HepG2 (cell line): Measurements from ENCODE around the gene FHIP1B. TPM values are rescaled to one million over a fixed set of nuclear protein-coding genes. Genes with fewer than 3 reads are reported as not detected.

ENCODE experiments used
- ATAC-seq: fragments of 200-7000 bp; cut with Tn5 transposase; 3 replicates; pipeline ENCODE4 v1.9.1; 2020; ENCODE audit warnings: mild to moderate bottlenecking, moderate library complexity
- BruUV-seq: library from RNA; stranded (reverse); fragments of 400-500 nt; replicated peaks from 2 replicates; lab custom pipeline; 2021; lab: Mats Ljungman, UMichigan
- CTCF ChIA-PET: fragments of 300-600 bp; formaldehyde crosslinking; extraction: SDS; loops from one replicate; lab custom pipeline; 2021; ENCODE audit warnings: low total read pairs, inconsistent platforms, low intra/inter-chr PET ratio; lab: Yijun Ruan, JAX
- POLR2A ChIA-PET: fragments of 350-600 bp; sonication (Branson Sonifier 250); formaldehyde crosslinking; loops from one replicate; lab custom pipeline; 2020; ENCODE audit warnings: antibody characterized with exemption, inconsistent platforms; lab: Yijun Ruan, JAX
- DNase-seq: peaks from one replicate; pipeline ENCODE4 v3.0.0-alpha.2; 2015; ENCODE audit warnings: low spot score
- FAIRE-seq: peaks from 3 replicates; lab custom pipeline; 2011; peaks lifted over from hg19 to GRCh38; lab: Jason Lieb, UNC
- H2AFZ ChIP-seq: one replicate; pipeline ENCODE4 v1.6.1; 2011; ENCODE audit warnings: low read length, inconsistent platforms
- H3K27ac ChIP-seq: fragments of 300-600 bp; 3 replicates; pipeline ENCODE4 v1.8.0; 2011; ENCODE audit warnings: mixed run types, mild to moderate bottlenecking, mixed read lengths, low read length, inconsistent platforms; ENCODE audit not compliant: insufficient read depth; ENCODE audit errors: extremely low read length
- H3K27me3 ChIP-seq, 2 experiments: fragments of 200-600 bp in 1 of 2; 2 replicates in 1 of 2; 3 replicates in 1 of 2; pipeline versions ENCODE4 v1.6.0 to v1.8.0; 2011; ENCODE audit warnings: low read length in 2 of 2, mild to moderate bottlenecking in 2 of 2, moderate library complexity in 2 of 2, inconsistent platforms in 1 of 2; ENCODE audit not compliant: insufficient read depth in 2 of 2, control insufficient read depth in 1 of 2
- H3K36me3 ChIP-seq, 2 experiments: fragments of 200-600 bp in 1 of 2; replicated peaks in 1 of 2; 2 replicates in 1 of 2; 3 replicates in 1 of 2; pipeline versions ENCODE4 v1.5.1 to v1.8.0; 2011; ENCODE audit warnings: low read length in 2 of 2, inconsistent platforms in 1 of 2; ENCODE audit not compliant: insufficient read depth in 2 of 2, control insufficient read depth in 1 of 2
- H3K4me1 ChIP-seq: 2 replicates; pipeline ENCODE4 v1.5.1; 2012; ENCODE audit warnings: low read length, inconsistent platforms; ENCODE audit not compliant: insufficient read depth
- H3K4me2 ChIP-seq: 2 replicates; pipeline ENCODE4 v1.6.0; 2011; ENCODE audit warnings: low read depth, low read length, inconsistent platforms
- H3K4me3 ChIP-seq, 3 experiments: fragments of 200-600 bp in 1 of 3; sonication (generic), shearing (Covaris generic) in 1 of 3; replicated peaks in 1 of 3; 2 replicates each; pipeline ENCODE4 v1.5.1; 2011 to 2016; ENCODE audit warnings: low read length in 3 of 3, inconsistent platforms in 2 of 3, low read depth in 2 of 3, mild to moderate bottlenecking in 2 of 3, control low read depth in 1 of 3, mixed read lengths in 1 of 3; ENCODE audit not compliant: insufficient read depth in 1 of 3
- H3K79me2 ChIP-seq: one replicate; pipeline ENCODE4 v1.6.1; 2011; ENCODE audit warnings: low read length, inconsistent platforms; ENCODE audit not compliant: insufficient read depth
- H3K9ac ChIP-seq: 2 replicates; pipeline ENCODE4 v1.6.0; 2011; ENCODE audit warnings: mild to moderate bottlenecking, low read depth, low read length, inconsistent platforms; ENCODE audit not compliant: insufficient read depth
- H3K9me3 ChIP-seq: 2 replicates; pipeline ENCODE4 v1.5.1; 2012; ENCODE audit warnings: mild to moderate bottlenecking, low read length
- H4K20me1 ChIP-seq: 2 replicates; pipeline ENCODE4 v1.6.0; 2011; ENCODE audit warnings: inconsistent platforms, mild to moderate bottlenecking, low read length, moderate library complexity; ENCODE audit not compliant: insufficient read depth
- HMGA1 ChIP-seq: sonication (generic); formaldehyde crosslinking; conservative IDR thresholded peaks from 2 replicates; pipeline ENCODE4 v1.4.0; 2020; ENCODE audit warnings: missing genetic modification reagents
- ZKSCAN5 ChIP-seq: sonication (generic); formaldehyde crosslinking; IDR thresholded peaks from 2 replicates; pipeline ENCODE4 v1.5.1; 2020; ENCODE audit warnings: mild to moderate bottlenecking, missing genetic modification reagents
- WGBS: methylation state at CpG from one replicate; pipeline ENCODE4 v1.1.6; 2017; ENCODE audit warnings: low lambda C conversion rate; 5-methylcytosine and 5-hydroxymethylcytosine counted together
- in situ Hi-C: cut with HindIII; loops from 2 replicates; pipeline ENCODE4 v1.10.0; 2017; ENCODE audit warnings: low pct_unique_long_range_greater_than_20kb; ENCODE audit not compliant: extremely low pct_ligation_motif_present
- intact Hi-C: fragments of 100-400 bp; cut with micrococcal nuclease; formaldehyde crosslinking; loops from one replicate; pipeline ENCODE4 v1.10.0; 2022; ENCODE audit not compliant: unreplicated experiment
- polyA plus RNA-seq, 8 experiments: library from polyadenylated mRNA; depleted of rRNA in 3 of 8; stranded (reverse) in 7 of 8; unstranded in 1 of 8; fragments of >200 nt; fragmentation: Illumina TruSeq in 4 of 8; extraction: Trizol in 4 of 8; gene quantifications; 2 replicates each; pipeline versions ENCODE4 v1.2.1 to v1.2.3, GENCODE V29; 2011 to 2016; ENCODE audit warnings: low read depth in 4 of 8, missing spikeins in 1 of 8, mixed read lengths in 1 of 8; ENCODE audit not compliant: insufficient read depth in 1 of 8
- total RNA-seq, 5 experiments: library from RNA; depleted of rRNA; stranded (reverse); fragments of >200 nt; fragmentation: Illumina TruSeq; extraction: Trizol; gene quantifications; 2 replicates each; pipeline ENCODE4 v1.2.3, GENCODE V29; 2016; ENCODE audit warnings: low read depth in 1 of 5
- TF ChIP-seq, protein P1 (sequence below): sonication (generic); formaldehyde crosslinking; IDR thresholded peaks from 2 replicates; pipeline ENCODE4 v1.4.0; 2020; ENCODE audit warnings: missing genetic modification reagents, mild to moderate bottlenecking, borderline replicate concordance
- TF ChIP-seq, protein P2 (sequence below): sonication (generic); formaldehyde crosslinking; IDR thresholded peaks from 2 replicates; pipeline ENCODE4 v1.4.0; 2020; ENCODE audit warnings: low read depth, mild to moderate bottlenecking, missing genetic modification reagents
- TF ChIP-seq, protein P3 (sequence below): sonication (generic); formaldehyde crosslinking; IDR thresholded peaks from 2 replicates; pipeline ENCODE4 v1.5.0; 2020; ENCODE audit warnings: mild to moderate bottlenecking, missing genetic modification reagents, moderate library complexity
- TF ChIP-seq, protein P4 (sequence below): sonication (generic); formaldehyde crosslinking; IDR thresholded peaks from 2 replicates; pipeline ENCODE4 v1.4.0; 2020; ENCODE audit warnings: missing genetic modification reagents
- TF ChIP-seq, protein P5 (sequence below): sonication (generic); formaldehyde crosslinking; IDR thresholded peaks from 2 replicates; pipeline ENCODE4 v1.4.0; 2020; ENCODE audit warnings: missing genetic modification reagents

FHIP1B gene
- total and polyA plus RNA-seq, 2 of the 13 experiments (the other 11 are each of a cell fraction or from before 2014, with no cell fraction given), result 14.1 to 18.6 TPM

- TF ChIP-seq, protein P1, sequence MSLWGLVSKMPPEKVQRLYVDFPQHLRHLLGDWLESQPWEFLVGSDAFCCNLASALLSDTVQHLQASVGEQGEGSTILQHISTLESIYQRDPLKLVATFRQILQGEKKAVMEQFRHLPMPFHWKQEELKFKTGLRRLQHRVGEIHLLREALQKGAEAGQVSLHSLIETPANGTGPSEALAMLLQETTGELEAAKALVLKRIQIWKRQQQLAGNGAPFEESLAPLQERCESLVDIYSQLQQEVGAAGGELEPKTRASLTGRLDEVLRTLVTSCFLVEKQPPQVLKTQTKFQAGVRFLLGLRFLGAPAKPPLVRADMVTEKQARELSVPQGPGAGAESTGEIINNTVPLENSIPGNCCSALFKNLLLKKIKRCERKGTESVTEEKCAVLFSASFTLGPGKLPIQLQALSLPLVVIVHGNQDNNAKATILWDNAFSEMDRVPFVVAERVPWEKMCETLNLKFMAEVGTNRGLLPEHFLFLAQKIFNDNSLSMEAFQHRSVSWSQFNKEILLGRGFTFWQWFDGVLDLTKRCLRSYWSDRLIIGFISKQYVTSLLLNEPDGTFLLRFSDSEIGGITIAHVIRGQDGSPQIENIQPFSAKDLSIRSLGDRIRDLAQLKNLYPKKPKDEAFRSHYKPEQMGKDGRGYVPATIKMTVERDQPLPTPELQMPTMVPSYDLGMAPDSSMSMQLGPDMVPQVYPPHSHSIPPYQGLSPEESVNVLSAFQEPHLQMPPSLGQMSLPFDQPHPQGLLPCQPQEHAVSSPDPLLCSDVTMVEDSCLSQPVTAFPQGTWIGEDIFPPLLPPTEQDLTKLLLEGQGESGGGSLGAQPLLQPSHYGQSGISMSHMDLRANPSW, result no peak
- no peak for TF ChIP-seq ZKSCAN5 (CRISPR knock-in tag)
- TF ChIP-seq, protein P2, sequence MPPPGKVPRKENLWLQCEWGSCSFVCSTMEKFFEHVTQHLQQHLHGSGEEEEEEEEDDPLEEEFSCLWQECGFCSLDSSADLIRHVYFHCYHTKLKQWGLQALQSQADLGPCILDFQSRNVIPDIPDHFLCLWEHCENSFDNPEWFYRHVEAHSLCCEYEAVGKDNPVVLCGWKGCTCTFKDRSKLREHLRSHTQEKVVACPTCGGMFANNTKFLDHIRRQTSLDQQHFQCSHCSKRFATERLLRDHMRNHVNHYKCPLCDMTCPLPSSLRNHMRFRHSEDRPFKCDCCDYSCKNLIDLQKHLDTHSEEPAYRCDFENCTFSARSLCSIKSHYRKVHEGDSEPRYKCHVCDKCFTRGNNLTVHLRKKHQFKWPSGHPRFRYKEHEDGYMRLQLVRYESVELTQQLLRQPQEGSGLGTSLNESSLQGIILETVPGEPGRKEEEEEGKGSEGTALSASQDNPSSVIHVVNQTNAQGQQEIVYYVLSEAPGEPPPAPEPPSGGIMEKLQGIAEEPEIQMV (CRISPR knock-in tag), result no peak
Observed at GRCh38 chr11:6270584-6271246, 36.3 kb upstream of the FHIP1B start (continued).

DNA sequence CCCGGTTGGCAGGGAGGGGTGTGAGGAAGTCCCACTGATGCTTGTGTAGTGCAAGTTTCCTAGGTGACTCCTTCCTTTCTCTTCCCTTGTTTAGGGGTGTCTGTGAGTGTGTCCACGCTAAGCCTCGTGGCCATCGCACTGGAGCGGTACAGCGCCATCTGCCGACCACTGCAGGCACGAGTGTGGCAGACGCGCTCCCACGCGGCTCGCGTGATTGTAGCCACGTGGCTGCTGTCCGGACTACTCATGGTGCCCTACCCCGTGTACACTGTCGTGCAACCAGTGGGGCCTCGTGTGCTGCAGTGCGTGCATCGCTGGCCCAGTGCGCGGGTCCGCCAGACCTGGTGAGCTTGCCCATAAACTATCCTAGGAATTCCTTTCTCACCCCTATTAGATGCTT lies 35.6 kb upstream of the FHIP1B start:
- H3K27me3 ChIP-seq, result no peaks in the 10 kb centered on the region; a peak in 3 of 5 replicates
- no peak overlapping the region for H3K9ac ChIP-seq
- 82% methylated on average over 23 of the region's 24 CpGs for WGBS
- intact Hi-C loops (no loop called here), in situ Hi-C loops (no loop called here)
- no peaks in the 10 kb centered on the region for H4K20me1 ChIP-seq
- H3K4me3 ChIP-seq, result no peak overlapping the region
- no peaks in the 10 kb centered on the region for H3K4me1 ChIP-seq
- H3K36me3 ChIP-seq, result no peaks in the 10 kb centered on the region
- H3K79me2 ChIP-seq, result no peaks in the 10 kb centered on the region
- ChIA-PET POLR2A (no interaction called here), CTCF (no interaction called here)
- H3K4me2 ChIP-seq, result no peak overlapping the region
- no peak; the same call in 2 of the 3 replicates for ATAC-seq
- H3K27ac ChIP-seq, result no peak overlapping the region
- no peak for DNase-seq
- no peak overlapping the region for H2AFZ ChIP-seq
- FAIRE-seq, result no peak
- BruUV-seq, result no TSS peak
- H3K9me3 ChIP-seq, result no peaks in the 10 kb centered on the region
- TF ChIP-seq, protein P3, sequence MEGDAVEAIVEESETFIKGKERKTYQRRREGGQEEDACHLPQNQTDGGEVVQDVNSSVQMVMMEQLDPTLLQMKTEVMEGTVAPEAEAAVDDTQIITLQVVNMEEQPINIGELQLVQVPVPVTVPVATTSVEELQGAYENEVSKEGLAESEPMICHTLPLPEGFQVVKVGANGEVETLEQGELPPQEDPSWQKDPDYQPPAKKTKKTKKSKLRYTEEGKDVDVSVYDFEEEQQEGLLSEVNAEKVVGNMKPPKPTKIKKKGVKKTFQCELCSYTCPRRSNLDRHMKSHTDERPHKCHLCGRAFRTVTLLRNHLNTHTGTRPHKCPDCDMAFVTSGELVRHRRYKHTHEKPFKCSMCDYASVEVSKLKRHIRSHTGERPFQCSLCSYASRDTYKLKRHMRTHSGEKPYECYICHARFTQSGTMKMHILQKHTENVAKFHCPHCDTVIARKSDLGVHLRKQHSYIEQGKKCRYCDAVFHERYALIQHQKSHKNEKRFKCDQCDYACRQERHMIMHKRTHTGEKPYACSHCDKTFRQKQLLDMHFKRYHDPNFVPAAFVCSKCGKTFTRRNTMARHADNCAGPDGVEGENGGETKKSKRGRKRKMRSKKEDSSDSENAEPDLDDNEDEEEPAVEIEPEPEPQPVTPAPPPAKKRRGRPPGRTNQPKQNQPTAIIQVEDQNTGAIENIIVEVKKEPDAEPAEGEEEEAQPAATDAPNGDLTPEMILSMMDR (CRISPR knock-in tag), result peak; percentile 45
- TF ChIP-seq HMGA1 (CRISPR knock-in tag), result no peak
- TF ChIP-seq, protein P4, sequence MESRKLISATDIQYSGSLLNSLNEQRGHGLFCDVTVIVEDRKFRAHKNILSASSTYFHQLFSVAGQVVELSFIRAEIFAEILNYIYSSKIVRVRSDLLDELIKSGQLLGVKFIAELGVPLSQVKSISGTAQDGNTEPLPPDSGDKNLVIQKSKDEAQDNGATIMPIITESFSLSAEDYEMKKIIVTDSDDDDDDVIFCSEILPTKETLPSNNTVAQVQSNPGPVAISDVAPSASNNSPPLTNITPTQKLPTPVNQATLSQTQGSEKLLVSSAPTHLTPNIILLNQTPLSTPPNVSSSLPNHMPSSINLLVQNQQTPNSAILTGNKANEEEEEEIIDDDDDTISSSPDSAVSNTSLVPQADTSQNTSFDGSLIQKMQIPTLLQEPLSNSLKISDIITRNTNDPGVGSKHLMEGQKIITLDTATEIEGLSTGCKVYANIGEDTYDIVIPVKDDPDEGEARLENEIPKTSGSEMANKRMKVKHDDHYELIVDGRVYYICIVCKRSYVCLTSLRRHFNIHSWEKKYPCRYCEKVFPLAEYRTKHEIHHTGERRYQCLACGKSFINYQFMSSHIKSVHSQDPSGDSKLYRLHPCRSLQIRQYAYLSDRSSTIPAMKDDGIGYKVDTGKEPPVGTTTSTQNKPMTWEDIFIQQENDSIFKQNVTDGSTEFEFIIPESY (CRISPR knock-in tag), result peak; percentile 97
- TF ChIP-seq, protein P5, sequence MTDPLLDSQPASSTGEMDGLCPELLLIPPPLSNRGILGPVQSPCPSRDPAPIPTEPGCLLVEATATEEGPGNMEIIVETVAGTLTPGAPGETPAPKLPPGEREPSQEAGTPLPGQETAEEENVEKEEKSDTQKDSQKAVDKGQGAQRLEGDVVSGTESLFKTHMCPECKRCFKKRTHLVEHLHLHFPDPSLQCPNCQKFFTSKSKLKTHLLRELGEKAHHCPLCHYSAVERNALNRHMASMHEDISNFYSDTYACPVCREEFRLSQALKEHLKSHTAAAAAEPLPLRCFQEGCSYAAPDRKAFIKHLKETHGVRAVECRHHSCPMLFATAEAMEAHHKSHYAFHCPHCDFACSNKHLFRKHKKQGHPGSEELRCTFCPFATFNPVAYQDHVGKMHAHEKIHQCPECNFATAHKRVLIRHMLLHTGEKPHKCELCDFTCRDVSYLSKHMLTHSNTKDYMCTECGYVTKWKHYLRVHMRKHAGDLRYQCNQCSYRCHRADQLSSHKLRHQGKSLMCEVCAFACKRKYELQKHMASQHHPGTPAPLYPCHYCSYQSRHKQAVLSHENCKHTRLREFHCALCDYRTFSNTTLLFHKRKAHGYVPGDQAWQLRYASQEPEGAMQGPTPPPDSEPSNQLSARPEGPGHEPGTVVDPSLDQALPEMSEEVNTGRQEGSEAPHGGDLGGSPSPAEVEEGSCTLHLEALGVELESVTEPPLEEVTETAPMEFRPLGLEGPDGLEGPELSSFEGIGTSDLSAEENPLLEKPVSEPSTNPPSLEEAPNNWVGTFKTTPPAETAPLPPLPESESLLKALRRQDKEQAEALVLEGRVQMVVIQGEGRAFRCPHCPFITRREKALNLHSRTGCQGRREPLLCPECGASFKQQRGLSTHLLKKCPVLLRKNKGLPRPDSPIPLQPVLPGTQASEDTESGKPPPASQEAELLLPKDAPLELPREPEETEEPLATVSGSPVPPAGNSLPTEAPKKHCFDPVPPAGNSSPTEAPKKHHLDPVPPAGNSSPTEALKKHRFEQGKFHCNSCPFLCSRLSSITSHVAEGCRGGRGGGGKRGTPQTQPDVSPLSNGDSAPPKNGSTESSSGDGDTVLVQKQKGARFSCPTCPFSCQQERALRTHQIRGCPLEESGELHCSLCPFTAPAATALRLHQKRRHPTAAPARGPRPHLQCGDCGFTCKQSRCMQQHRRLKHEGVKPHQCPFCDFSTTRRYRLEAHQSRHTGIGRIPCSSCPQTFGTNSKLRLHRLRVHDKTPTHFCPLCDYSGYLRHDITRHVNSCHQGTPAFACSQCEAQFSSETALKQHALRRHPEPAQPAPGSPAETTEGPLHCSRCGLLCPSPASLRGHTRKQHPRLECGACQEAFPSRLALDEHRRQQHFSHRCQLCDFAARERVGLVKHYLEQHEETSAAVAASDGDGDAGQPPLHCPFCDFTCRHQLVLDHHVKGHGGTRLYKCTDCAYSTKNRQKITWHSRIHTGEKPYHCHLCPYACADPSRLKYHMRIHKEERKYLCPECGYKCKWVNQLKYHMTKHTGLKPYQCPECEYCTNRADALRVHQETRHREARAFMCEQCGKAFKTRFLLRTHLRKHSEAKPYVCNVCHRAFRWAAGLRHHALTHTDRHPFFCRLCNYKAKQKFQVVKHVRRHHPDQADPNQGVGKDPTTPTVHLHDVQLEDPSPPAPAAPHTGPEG (CRISPR knock-in tag), result no peak
